Stimulated activated CD8-positive, alpha-beta memory T cell treated with anti-CD3 and anti-CD28 coated beads, Interleukin-12 subunit alpha, Interleukin-12 subunit beta, amount 100 ng/mL, for 4 hours (primary cell): Measurements from ENCODE around the gene SAMD3.
"Not testable (repeated sequence)": the region's sequence is repeated elsewhere in the genome, so short reads cannot be mapped to it uniquely, and the experiment has no call there.

ENCODE experiments used
- DNase-seq: peaks from one replicate; pipeline ENCODE4 v3.0.0-alpha.2; 2020; ENCODE audit warnings: low read depth

Gene SAMD3

DNA sequence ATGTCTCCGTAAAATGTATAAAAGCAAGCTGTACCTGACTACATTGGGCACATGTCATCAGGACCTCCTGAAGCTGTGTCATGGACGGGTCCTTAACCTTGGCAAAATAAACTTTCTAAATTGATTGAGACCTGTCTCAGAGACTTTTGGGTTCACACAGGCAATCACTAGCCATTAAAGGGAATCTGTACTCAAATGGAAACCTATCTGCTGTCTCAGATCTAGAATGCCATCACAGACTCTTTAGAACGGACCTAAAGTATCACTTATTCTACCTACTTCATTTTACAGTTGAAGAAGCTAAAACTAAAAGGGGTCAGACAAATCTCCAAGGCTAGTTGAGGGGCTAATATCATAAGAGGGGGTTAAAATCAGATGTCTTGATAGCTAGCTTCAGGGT lies 11.1 kb downstream of the SAMD3 start:
- no peak for DNase-seq

DNA sequence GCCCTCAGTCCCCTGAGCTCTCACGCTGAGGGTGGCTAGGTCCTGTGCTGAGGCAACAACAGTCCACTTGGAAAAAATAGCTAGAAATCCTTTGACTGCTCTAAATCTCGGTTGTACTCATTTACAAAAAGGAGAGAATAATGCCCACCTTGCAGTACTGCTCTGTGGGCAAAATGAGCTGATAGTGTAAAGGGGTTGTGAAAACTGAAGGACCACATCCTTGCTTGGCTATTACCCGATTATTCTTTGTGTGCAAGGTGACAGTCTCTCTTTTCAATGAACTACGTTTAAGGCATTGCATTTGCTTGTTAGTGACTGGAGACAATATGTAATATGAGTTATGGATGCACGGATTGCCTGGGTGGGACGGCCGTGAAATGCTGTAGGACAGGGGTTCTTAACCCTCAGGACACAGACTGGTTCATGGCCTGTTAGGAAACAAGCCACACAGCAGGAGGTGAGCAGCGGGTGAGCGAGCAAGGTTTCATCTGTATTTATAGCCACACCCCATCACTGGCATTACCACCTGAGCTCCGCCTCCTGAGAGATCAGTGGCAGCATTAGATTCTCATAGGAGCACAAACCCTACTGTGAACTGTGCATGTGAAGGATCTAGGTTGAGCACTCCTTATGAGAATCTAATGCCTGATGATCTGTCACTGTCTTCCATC lies 14.6 kb downstream of the SAMD3 start:
- no peak for DNase-seq

DNA sequence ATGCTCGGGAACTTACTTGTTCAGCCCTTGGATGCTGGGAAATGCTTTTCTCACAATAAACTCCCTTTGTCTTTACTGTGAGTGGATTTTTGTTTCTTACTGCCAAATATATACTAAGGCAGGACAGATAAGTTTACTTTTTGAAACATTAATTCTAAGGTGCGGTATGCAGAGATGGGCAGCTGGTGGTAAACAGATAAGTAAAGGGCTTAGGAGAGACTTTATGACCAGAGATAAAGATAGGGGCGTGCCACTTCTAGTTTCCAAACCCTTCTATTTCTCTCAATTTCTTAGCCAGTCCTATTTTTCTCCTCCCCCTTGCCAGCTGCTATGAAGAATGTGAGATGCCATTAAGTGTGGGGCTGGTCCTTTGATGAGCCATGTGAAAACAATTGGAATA lies 16.3 kb downstream of the SAMD3 start:
- DNase-seq = no peak

DNA sequence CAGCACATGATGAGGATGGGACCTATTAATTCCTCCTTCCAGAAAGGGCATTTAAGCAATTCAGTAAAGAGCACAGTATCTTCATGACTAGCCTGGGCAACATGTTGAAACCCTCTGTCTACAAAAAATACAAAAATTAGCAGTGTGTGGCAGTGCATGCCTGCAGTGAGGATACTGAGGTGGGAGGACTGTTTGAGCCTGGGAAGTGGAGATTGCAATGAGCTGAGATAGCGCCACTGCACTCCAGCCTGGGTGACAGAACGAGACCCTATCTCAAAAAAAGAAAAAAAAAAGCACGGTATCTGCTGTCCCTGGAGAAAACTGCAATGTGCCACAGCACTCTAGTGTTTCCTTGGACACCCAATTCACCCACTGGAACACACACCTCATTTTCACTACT lies 18.4 kb downstream of the SAMD3 start:
- no peak for DNase-seq

DNA sequence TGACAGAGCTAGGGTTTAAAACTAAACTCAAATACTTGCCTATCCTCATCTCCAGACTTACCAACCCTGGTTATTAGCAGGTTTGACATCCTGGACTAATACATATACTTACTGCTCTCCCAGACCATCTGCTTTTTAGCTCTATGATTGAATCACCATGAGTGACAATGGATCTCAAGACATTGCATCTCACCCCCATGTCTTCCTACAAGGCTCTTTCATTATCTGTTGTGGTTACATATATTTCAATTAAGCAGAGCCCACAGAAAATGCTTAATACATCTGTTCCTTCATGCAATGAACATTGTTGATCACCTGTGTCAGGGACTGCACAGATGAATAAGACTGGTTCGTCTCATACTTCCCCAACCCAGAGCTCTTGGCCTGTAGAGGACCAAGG lies 19.4 kb downstream of the SAMD3 start:
- DNase-seq = no peak

DNA sequence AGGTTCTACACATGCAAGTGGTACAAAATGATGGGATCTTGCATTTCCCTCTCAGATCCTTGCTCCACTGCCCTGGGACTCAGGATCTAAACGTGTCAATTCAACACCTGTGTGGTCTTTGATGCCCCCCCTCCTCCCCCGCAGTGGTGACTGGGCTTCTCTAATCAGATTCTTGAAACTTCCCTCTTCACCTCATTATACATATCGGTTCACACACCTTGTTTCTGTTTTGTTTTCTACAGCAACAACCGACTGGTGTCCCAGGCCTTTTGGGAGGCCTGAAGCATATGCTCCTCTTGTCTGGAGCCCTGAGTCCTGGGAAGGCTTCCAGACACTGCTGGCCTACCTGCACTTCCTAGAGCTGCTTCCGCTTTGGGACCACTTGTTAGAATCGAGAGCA lies 20.0 kb downstream of the SAMD3 start:
- no peak for DNase-seq

DNA sequence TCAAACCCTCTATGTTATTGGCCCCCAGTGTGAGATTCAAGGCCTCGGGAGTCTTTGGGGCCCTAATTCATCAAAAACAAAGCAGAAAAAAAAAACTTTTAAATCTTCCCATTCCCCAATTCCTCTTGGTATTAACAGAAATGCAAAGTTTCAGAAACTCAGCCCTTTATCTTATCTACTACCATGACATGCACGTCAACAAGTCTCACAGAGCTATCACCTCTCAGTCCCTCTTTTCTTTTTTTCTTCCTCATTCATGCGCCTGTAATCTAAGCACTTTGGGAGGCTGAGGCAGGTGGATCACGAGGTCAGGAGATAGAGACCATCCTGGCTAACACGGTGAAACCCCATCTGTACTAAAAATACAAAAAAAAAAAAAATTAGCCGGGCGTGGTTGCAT lies 22.7 kb downstream of the SAMD3 start:
- no peak for DNase-seq

DNA sequence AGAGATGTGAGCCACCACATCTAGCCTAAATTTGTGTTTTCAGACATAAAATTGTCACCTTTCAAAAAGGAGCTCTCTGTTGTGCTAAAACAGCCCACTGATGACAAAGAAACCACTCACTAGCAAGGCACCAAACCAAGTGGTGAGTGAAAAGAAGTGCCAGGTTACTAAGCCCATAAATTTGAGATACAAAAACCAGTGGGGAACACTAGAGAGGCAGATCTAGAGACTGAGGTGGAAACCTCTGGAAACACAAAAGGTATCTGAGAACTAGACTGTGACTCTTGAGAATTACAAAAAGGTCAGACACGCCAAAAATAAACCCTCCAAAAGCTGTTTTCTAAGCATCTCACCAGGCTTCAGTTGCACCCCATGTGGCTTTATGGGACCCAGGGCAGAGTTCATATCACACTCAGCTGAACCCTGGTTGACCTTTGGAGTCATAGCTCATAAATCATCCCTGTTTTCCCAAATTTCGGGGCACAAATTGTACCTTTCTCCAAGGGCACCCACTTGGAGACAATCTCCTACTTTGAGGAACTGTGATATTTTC lies 24.2 kb downstream of the SAMD3 start:
- no peak for DNase-seq

DNA sequence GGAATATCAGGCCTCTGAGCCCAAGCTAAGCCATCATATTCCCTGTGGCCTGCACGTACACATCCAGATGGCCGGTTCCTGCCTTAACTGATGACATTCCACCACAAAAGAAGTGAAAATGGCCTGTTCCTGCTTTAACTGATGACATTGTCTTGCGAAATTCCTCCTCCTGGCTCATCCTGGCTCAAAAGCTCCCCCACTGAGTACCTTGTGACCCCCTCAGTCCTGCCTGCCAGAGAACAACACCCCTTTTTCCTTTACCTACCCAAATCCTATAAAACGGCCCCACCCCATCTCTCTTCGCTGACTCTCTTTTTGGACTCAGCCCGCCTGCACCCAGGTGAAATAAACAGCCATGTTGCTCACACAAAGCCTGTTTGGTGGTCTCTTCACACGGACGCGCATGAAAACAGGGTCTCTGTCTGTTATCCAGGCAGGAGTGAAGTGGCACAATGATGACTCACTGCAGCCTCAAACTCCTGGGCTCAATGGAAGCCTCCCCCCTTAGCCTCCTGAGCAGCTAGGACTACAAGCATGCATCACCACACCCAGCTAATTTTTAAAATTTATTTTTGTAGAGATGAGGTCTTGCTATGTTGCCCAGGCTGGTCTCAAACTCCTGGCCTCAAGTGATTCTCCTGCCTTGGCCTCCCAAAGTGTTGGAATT lies 24.8 kb downstream of the SAMD3 start:
- not testable (repeated sequence) for DNase-seq

DNA sequence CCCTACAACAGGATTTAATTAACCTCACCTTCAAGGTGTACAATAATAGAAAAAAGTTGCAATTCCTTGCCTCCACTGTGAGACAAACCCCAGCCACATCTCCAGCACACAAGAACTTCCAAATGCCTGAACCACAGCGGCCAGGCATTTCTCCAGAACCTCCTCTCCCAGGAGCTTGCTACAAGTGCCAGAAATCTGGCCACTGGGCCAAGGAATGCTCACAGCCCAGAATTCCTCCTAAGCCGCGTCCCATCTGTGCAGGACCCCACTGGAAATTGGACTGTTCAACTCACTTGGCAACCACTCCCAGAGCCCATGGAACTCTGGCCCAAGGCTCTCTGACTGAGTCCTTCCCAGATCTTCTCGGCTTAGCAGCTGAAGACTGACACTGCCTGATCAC lies 28.3 kb downstream of the SAMD3 start:
- DNase-seq = not testable (repeated sequence)

DNA sequence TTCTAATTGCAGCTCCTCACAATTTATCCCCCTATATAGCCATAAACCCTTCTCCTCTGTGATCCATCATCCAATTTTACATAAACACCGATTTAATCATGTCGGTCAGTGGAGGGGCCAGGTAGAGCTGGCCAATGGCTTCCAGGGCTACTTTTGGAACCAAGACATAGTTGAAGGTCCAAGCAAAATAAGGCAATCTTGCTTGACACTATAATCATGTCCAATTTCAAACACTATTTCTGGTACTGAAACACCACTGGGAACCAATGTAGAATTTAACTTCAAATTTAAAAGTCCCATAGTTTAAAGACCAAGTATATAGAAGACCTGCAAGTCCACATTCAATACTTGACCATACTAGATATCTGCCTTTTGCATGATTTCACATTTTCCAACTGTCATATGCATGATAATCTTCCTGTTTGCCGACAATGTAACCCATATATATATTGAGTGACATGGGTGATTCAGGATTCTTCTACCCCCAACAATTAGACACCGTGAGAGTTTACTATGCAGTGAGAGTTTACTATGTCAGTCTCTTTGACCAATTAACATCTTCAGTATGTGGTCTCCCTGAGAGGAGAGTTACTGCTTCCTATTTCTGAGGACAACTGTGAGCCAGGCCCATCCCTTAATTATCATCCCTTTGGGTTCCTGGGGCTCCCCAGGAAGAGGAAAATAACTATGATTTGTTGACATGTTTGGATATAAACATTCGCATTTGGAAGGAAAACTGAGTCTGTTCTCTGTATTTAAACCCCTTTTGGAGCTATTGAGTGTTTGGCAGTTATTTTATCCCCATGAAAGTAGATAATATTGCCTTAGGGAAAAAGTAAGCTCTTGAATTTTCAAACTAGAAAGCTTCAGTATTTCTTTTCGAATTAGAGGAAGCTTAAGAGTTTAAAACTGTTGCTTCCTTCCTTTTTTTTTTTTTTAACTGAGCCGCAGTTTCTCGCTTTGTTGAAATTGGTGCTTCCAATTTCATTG lies 31.8 kb downstream of the SAMD3 start:
- no peak for DNase-seq

DNA sequence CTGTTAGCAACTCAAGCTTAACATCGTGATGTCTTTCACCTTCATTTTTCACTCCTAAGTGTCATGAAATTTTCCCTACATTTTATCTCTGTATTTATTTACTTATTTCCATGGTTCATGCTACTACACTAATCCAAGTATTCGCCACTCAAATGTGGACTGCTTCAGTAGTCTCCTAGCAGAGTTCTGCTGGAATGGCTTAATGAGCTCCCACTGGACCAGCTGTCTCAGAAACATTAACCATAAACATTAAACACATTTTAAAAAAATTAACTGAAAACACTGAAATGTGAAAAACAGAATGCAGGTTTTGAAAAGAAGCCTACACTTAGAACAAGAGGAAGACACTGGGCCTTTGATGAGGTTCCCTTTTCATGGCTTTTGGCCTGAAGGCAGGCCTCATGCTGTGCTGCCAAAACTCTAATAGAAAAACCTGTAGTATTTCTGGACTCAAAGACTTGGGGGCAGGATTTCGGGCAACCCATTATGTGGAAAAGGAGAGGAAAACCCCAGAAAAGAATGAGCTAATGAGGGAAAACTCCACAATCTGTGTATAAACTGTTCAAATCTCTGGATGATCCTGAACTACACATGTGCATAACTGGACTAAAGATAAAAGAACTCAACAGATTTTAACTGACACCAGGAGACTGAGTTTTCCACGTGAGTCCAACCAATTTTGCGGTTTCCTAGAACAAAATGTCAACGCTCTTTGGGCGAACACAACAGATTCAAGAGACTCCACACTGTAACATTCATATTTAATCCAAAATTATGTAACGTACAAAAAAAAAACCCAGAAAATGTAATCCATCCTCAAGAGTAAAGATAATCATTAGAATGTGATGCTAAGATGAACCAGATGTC lies 33.0 kb downstream of the SAMD3 start:
- no peak for DNase-seq

DNA sequence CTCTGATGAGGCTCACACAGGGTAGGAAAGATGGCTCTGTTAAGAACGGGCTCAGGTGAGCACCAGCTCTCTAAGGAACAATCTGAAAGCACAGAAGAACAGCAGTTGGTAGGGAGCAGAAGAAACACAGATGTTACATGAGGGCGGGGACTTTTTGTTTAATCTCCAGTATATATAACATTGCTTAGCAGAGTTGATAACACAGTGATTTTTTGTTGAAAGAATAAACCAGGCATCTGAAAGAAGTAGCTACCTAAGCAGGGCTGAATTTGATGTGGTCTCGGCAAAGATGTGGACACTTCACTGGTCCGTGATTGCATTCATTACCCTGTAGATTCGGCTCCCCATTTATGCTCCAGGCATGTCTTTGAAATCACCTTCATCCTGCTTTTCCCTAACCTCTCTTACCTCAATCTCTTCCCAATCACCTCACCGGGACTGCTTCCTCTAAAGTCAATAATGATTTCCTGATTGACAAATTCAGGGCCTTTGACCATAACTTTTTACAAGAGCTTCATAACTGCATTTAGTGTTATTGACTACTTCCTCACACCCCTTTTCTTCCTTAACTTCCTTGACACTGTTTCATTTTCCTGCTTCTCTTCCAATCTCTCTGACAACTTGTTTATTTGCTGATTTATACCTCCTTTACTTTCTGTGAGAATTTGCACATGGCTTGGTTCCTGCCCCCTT lies 34.4 kb downstream of the SAMD3 start:
- DNase-seq = no peak

DNA sequence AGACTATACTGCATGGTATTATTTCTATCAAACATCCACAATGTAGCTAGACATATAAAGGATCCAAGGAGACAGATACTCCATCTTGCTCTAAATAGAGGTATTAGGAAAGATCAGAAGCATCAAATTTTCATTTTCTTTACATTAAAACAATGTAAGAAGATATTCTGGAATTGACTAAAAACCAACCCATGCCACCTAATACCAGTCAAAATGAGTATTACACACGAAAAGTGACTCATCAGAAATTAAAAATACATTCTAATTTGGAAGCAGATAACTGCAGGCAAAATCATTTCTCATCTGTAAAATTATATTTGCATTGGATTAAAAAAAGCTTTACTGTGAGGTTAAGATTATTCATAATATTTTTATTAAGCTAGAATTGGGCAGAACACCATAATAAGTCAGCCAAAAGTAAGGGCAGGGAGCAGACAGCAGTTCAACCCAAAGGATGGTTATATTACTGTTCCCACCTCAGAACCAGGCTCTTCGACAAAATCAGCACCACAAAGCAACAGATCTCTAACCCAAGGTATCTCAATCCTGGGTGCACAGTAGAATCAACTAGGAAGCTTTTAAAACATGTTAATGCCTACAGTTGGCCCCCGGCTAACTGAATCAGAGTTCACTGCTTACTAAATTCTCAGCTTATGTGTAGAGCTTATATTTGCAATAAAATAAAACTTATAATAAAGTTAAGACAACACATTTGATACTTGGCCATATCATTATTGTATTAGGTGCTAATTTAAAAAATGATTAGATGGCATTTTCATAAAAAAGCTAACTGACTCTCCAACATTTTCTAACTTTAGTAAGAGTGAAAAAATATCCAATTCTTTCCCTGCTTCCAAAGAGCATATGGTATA lies 35.2 kb downstream of the SAMD3 start:
- no peak for DNase-seq

DNA sequence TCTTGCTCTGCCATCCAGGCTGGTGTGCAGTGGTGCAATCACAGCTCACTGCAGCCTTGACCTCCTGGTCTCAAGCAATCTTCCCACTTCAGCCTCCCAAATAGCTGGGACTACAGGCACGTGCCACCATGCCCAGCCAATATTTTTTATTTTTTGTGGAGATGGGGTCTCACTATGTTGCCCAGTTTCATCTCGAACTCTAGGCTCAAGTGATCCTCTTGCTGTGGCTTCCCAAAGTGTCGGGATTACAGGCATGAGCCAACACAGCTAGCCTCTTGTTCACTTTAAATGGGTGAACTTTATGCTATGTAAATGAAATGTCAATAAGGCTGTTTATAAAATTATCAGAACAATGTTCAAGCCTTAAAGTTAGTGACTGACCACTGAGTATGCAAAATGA lies 37.1 kb downstream of the SAMD3 start:
- no peak for DNase-seq

DNA sequence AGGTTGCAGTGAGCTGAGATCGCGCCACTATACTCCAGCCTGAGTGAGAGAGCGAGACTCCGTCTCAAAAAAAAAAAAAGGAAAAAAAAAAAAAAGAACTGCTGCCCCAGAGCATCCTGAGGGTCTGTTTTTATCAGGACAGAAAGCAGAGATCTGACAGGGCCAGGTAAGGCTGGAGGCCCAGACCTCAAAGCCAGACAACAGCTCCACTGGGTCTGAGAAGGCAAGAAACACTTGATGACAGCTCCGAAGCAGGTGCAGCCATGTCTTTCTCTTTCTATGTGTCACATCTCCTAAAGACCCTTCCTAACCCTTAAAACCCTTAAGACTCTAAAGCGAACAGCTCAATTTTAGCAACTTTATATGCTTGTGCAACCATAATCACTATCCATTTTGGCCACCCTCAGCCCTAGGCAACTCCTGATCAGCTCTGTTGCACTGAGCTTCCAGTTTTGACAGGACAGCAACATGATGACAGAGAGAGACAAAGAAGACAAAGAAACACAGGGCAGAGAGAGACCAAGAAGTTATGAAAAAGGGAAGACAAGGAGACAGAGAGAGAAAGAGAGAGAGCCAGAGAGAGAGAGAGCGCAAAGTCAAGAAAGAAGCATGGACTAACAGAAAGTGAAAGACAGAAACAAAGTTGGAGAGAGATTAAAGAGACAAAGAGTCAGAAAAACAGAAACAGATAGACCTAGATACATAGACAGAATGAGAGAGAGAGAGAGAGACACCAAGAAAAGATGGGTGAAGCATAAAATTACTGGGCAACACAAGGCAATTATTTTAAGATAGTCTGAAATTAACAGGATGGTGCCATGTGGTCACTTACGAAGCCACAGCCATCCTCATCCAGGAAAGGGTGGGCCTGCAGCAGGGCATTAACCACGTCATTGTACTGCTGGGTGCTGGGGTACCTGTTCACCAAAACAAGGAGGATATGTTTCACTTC lies 39.2 kb downstream of the SAMD3 start:
- DNase-seq = peak; percentile 13

DNA sequence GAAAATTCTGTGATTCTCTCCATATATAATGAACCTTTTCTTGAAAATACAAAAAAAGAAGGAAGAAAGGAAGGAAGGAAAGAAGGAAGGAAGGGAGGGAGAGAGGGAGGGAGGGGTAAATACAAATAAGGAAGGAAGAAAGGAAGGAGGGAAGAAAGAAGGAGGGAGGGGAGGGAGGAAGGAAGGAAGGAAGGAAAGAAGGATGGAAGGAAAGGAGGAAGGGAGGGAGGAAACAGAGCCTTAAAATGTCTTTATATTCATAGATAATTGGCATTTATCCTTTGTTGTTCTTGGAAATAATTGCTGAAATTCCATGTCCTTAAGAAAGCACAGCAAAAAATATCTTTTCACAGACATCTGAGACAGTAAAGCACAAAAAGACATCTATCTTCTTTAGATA lies 40.3 kb downstream of the SAMD3 start:
- DNase-seq = no peak

DNA sequence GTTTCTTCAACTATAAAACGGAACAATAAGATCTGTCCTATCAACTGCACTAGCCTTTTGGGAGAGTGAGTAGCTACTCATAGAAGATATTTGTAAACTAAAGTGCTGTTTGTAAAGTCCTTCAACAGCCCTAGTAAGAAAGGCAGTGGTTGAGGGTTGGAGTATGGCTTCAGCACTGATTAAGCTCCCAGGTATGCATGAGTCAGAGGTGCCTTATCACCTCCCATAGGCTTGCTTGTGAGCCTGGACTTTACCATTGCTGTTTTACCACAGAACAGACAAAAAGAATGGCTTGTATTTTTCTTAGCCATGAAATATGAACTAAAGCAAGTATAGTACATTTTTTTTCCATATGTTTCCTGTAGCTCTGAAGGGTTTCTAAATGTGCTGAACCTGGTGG lies 44.1 kb downstream of the SAMD3 start:
- no peak for DNase-seq

DNA sequence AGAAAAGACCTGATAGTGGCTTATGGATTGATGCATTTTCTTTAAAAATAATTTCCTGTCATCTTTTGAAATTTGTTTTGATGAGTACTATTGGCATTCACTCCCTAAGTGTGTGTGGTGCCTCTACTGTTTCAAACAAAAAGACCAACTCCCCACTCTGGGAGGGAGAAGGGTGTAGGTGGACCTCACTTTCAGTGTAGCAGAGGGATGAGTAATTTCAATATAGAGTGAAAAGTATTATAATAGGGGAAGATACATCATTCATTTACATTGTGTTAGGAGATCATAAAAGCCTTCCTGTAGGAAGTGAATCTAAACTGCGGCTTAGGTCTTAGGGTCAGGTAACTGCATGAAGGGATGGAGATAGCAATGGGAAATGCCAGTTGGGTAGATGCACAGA lies 46.4 kb downstream of the SAMD3 start:
- no peak for DNase-seq
